H9 (cell line): ENCODE measurements around the gene ZNF408. TPM values are rescaled to one million over a fixed set of nuclear protein-coding genes. Genes with fewer than 3 reads are reported as not detected.

Experiments used
- DNase-seq: peaks from one replicate; pipeline ENCODE4 v3.0.0-alpha.2; 2017
- H2AFZ ChIP-seq: one replicate; pipeline ENCODE4 v1.6.1; 2013; ENCODE audit warnings: mild to moderate bottlenecking, low read length, control low read depth, moderate library complexity
- H2AK5ac ChIP-seq: 2 replicates; pipeline ENCODE4 v1.6.1; 2013; ENCODE audit warnings: low read length, control low read depth, mixed read lengths; ENCODE audit not compliant: insufficient read length
- H2BK120ac ChIP-seq: one replicate; pipeline ENCODE4 v1.6.1; 2013; ENCODE audit warnings: low read depth, mild to moderate bottlenecking, low read length, control low read depth, inconsistent platforms; ENCODE audit not compliant: poor library complexity, severe bottlenecking
- H2BK12ac ChIP-seq: 2 replicates; pipeline ENCODE4 v1.6.1; 2013; ENCODE audit warnings: low read length, control low read depth, mixed read lengths, low read depth; ENCODE audit not compliant: insufficient read length
- H2BK15ac ChIP-seq: 2 replicates; pipeline ENCODE4 v1.6.1; 2013; ENCODE audit warnings: low read depth, low read length, control low read depth
- H2BK20ac ChIP-seq: one replicate; pipeline ENCODE4 v1.6.1; 2013; ENCODE audit warnings: low read depth, mild to moderate bottlenecking, low read length, control low read depth, inconsistent platforms; ENCODE audit not compliant: poor library complexity, severe bottlenecking
- H2BK5ac ChIP-seq: 2 replicates; pipeline ENCODE4 v1.6.1; 2013; ENCODE audit warnings: low read length, control low read depth, mixed read lengths; ENCODE audit not compliant: insufficient read length
- H3K14ac ChIP-seq: 2 replicates; pipeline ENCODE4 v1.6.1; 2013; ENCODE audit warnings: low read length, control low read depth; ENCODE audit not compliant: insufficient read depth
- H3K18ac ChIP-seq: 2 replicates; pipeline ENCODE4 v1.6.1; 2013; ENCODE audit warnings: low read depth, mild to moderate bottlenecking, mixed read lengths, low read length, control low read depth; ENCODE audit not compliant: insufficient read length
- H3K23ac ChIP-seq: 2 replicates; pipeline ENCODE4 v1.6.1; 2013; ENCODE audit warnings: low read length, control low read depth, mixed read lengths, low read depth; ENCODE audit not compliant: insufficient read length
- H3K23me2 ChIP-seq: 2 replicates; pipeline ENCODE4 v1.6.1; 2013; ENCODE audit warnings: low read depth, mild to moderate bottlenecking, mixed read lengths, low read length, control low read depth; ENCODE audit not compliant: insufficient read length, poor library complexity, severe bottlenecking
- H3K27ac ChIP-seq: 2 replicates; pipeline ENCODE4 v1.5.1; 2013; ENCODE audit warnings: low read length, control low read depth, mixed read lengths, low read depth; ENCODE audit not compliant: insufficient read length
- H3K27me3 ChIP-seq: 2 replicates; pipeline ENCODE4 v1.6.1; 2013; ENCODE audit warnings: low read length, control low read depth, inconsistent platforms; ENCODE audit not compliant: insufficient read depth
- H3K4ac ChIP-seq: 2 replicates; pipeline ENCODE4 v1.6.1; 2013; ENCODE audit warnings: low read depth, mild to moderate bottlenecking, control low read depth, inconsistent platforms, low read length, moderate library complexity
- H3K4me1 ChIP-seq: 2 replicates; pipeline ENCODE4 v1.6.1; 2013; ENCODE audit warnings: low read length, control low read depth, inconsistent platforms; ENCODE audit not compliant: insufficient read depth
- H3K4me2 ChIP-seq: 2 replicates; pipeline ENCODE4 v1.6.1; 2013; ENCODE audit warnings: low read length, control low read depth, mixed read lengths; ENCODE audit not compliant: insufficient read length, insufficient read depth
- H3K56ac ChIP-seq: 2 replicates; pipeline ENCODE4 v1.6.1; 2013; ENCODE audit warnings: low read depth, mild to moderate bottlenecking, mixed read lengths, low read length, control low read depth; ENCODE audit not compliant: insufficient read length
- H3K79me1 ChIP-seq: 2 replicates; pipeline ENCODE4 v1.6.1; 2013; ENCODE audit warnings: low read depth, mild to moderate bottlenecking, moderate library complexity, low read length, control low read depth, inconsistent platforms; ENCODE audit not compliant: insufficient read depth, poor library complexity, severe bottlenecking
- H3K79me2 ChIP-seq: 2 replicates; pipeline ENCODE4 v1.6.1; 2013; ENCODE audit warnings: low read length, control low read depth, inconsistent platforms; ENCODE audit not compliant: insufficient read depth
- H3K9ac ChIP-seq: 2 replicates; pipeline ENCODE4 v1.6.1; 2013; ENCODE audit warnings: low read length, control low read depth, mixed read lengths; ENCODE audit not compliant: insufficient read length; ENCODE audit errors: extremely low read depth
- H3K9me3 ChIP-seq: one replicate; pipeline ENCODE4 v1.6.1; 2013; ENCODE audit warnings: low read depth, low read length, inconsistent platforms; ENCODE audit not compliant: control insufficient read depth
- H3T11ph ChIP-seq: one replicate; pipeline ENCODE4 v1.6.1; 2013; ENCODE audit warnings: mild to moderate bottlenecking, low read length, control low read depth, inconsistent platforms
- H4K20me1 ChIP-seq: one replicate; pipeline ENCODE4 v1.6.1; 2013; ENCODE audit not compliant: control insufficient read depth, insufficient read length, insufficient read depth
- H4K5ac ChIP-seq: 2 replicates; pipeline ENCODE4 v1.6.1; 2013; ENCODE audit warnings: low read depth, mild to moderate bottlenecking, mixed read lengths, low read length, control low read depth; ENCODE audit not compliant: insufficient read length
- H4K8ac ChIP-seq: replicated peaks from 2 replicates; pipeline ENCODE4 v1.6.1; 2013; ENCODE audit warnings: low read length, control low read depth, mixed read lengths, low read depth; ENCODE audit not compliant: insufficient read length
- H4K91ac ChIP-seq: 2 replicates; pipeline ENCODE4 v1.6.1; 2013; ENCODE audit warnings: low read depth, mild to moderate bottlenecking, moderate library complexity, mixed read lengths, low read length, control low read depth; ENCODE audit not compliant: insufficient read length
- H3K27ac Mint-ChIP-seq, 3 experiments: 2 replicates in 2 of 3; 3 replicates in 1 of 3; pipeline ENCODE4 v1.8.0; 2020 to 2021; ENCODE audit warnings: mixed read lengths in 3 of 3, mild to moderate bottlenecking in 1 of 3, moderate library complexity in 1 of 3
- H3K27me3 Mint-ChIP-seq: 2 replicates; pipeline ENCODE4 v1.8.0; 2021; ENCODE audit warnings: low read depth, mild to moderate bottlenecking, moderate library complexity, mixed read lengths
- H3K36me3 Mint-ChIP-seq, 3 experiments: 2 replicates in 2 of 3; 3 replicates in 1 of 3; pipeline ENCODE4 v1.8.0; 2020 to 2021; ENCODE audit warnings: low read depth in 3 of 3, mixed read lengths in 3 of 3; ENCODE audit not compliant: insufficient read depth in 1 of 3
- H3K4me1 Mint-ChIP-seq, 2 experiments: 2 replicates each; pipeline ENCODE4 v1.8.0; 2020; ENCODE audit warnings: mixed read lengths in 2 of 2
- H3K4me3 Mint-ChIP-seq, 2 experiments: 2 replicates in 1 of 2; 3 replicates in 1 of 2; pipeline ENCODE4 v1.8.0; 2020 to 2021; ENCODE audit warnings: mild to moderate bottlenecking in 2 of 2, mixed read lengths in 2 of 2, moderate library complexity in 1 of 2
- H3K9me3 Mint-ChIP-seq, 2 experiments: 2 replicates in 1 of 2; 3 replicates in 1 of 2; pipeline ENCODE4 v1.8.0; 2020; ENCODE audit warnings: mild to moderate bottlenecking in 2 of 2, mixed read lengths in 2 of 2, moderate library complexity in 1 of 2
- CTCF ChIP-seq: fragments of 200-600 bp; sonication (generic); conservative IDR thresholded peaks from 3 replicates; pipeline ENCODE4 v1.8.0; 2021; ENCODE audit warnings: antibody characterized with exemption, mild to moderate bottlenecking
- WGBS: extraction: QIAGEN DNeasy Blood & Tissue Kit; methylation state at CpG from one replicate; pipeline ENCODE4 v1.1.7; 2013; ENCODE audit warnings: missing lambda C conversion rate, low lambda C conversion rate, mixed read lengths; ENCODE audit not compliant: insufficient read length; ENCODE audit errors: extremely low coverage; 5-methylcytosine and 5-hydroxymethylcytosine counted together
- total RNA-seq: library from RNA; stranded (reverse); gene quantifications from 2 replicates; pipeline ENCODE4 v1.2.1, GENCODE V29; 2021

The ZNF408 gene
- total RNA-seq, 1 experiment from 2014 or later, result 16.6 TPM

DNA sequence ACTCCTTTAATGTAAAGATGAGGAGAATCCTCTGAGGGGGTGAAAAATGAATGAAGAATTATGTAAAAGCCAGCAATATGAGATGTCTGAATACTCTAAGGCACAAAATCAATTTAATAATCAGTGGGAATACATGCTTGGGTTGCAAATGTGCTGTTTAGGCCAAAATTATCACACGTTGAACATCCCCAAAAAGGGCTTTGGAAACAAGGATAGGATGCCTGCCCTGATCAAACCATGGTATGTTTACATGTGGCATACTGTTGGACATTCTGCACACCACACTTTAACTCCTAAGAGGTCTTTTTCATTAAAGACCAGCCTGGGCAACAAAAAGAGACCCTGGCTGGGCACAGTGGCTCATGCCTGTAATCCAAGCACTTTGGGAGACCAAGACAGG, 44.5 kb downstream of the ZNF408 start:
- H2BK12ac ChIP-seq, result no peak overlapping the region
- H2BK15ac ChIP-seq, result no peak overlapping the region
- H4K20me1 ChIP-seq, result no peaks in the 10 kb centered on the region
- no peak overlapping the region for H3K18ac ChIP-seq
- no peaks in the 10 kb centered on the region for H3K79me1 ChIP-seq
- H3K23me2 ChIP-seq, result no peaks in the 10 kb centered on the region
- no peak overlapping the region for H3K14ac ChIP-seq
- no peak overlapping the region for H3K27ac ChIP-seq
- H3K56ac ChIP-seq, result no peak overlapping the region
- H4K8ac ChIP-seq, result no peak overlapping the region
- no peak for TF ChIP-seq CTCF
- no peak overlapping the region for H4K91ac ChIP-seq
- no peak overlapping the region for H2BK5ac ChIP-seq
- H3K4ac ChIP-seq, result no peak overlapping the region
- no peak overlapping the region for H3K4me2 ChIP-seq
- Mint-ChIP-seq H3K36me3 (peaks cover 56 to 85% (median 79%) of the 10 kb centered on the region in 3 experiments; a peak in 6 of 7 replicates), H3K27me3 (no peaks in the 10 kb centered on the region), H3K27ac (no peak overlapping the region; a peak in 1 of 7 replicates), H3K4me3 (no peak overlapping the region), H3K9me3 (no peaks in the 10 kb centered on the region), H3K4me1 (peaks cover 0 to 2% of the 10 kb centered on the region in 2 experiments; a peak in 2 of 4 replicates)
- H3K9ac ChIP-seq, result no peak overlapping the region
- no peaks in the 10 kb centered on the region for H3K4me1 ChIP-seq
- no CpG with 5 or more reads among the region's 1 CpG for WGBS
- no peaks in the 10 kb centered on the region for H3K27me3 ChIP-seq
- no peak overlapping the region for H2BK20ac ChIP-seq
- no peak overlapping the region for H2BK120ac ChIP-seq
- H3K9me3 ChIP-seq, result no peaks in the 10 kb centered on the region
- no peak for DNase-seq
- no peak overlapping the region for H3K23ac ChIP-seq
- H3T11ph ChIP-seq, result no peak overlapping the region
- no peak overlapping the region for H2AK5ac ChIP-seq
- H2AFZ ChIP-seq, result no peak overlapping the region
- H3K79me2 ChIP-seq, result no peaks in the 10 kb centered on the region
- no peak overlapping the region for H4K5ac ChIP-seq
